NCI-H510A treated with DMSO at 0.1 percent for 48 hours (cell line): ENCODE data around the gene GOLT1B.

ENCODE experiments used
- DNase-seq: peaks from one replicate; lab custom pipeline; 2025; lab: John Stamatoyannopoulos, UW

The GOLT1B gene

DNA sequence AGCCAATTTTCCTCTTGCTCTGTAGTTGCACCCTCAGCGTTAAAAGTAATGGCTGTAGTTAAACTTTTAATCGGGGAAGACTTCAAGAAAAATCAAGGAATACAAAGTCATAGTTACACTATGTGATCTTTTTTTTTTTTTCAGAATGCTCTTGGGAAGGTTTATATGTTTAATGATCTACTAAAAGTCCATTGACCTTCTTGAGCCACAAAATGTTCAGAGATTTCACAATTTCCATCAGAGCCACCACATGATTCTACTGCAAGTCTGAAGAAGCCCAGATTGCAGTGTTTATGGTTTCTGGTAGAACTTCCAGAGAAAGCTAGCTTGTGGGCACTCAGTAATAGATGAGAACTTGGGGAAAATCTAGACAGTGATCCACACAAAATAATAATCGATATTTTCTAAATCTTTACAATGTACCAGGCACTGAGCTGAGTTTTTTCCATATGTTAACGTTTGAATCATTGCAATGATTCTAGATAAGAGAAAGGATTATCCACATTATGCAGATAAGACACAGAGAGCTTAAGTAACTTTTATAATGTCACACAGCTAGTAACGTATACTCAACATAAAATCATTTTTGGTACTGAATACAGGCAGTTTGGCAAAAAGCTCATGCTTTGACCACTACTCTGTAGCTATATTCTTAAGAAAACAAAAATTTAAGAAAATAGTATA lies 64.8 kb downstream of the GOLT1B start:
- no peak for DNase-seq

DNA sequence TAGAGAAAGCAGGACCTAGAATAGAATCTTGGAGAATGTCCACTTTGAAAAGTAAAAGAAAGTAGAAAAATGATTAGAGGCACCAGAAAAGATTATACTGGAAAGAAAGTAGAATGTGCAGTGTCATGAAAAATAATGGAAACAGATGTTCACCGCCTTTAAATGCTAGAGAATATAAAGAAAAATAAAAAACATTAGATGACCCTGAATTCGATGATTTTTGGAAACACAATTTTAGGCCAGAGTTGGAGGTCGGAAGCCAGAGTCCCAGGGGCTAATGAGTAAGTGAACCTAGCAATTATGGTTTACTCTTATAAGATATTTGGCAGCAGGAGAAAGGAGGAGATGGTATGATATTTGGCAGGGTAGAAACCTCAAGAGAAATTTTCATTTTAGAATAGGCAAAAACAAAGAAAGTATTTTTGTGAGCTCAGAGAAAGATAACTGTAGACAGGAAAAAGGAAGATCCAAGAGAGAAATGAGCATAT lies 65.4 kb downstream of the GOLT1B start:
- no peak for DNase-seq
